Astrocyte (in vitro differentiated cells and primary cell): ENCODE data around the gene GASK1B.

ENCODE experiments used
- EZH2 ChIP-seq: IDR thresholded peaks from 2 replicates; pipeline ENCODE4 v1.6.1; 2012; ENCODE audit warnings: mild to moderate bottlenecking, low read length, inconsistent platforms; ENCODE audit not compliant: insufficient read depth
- TF ChIP-seq, protein P1 (sequence below): IDR thresholded peaks from 2 replicates; pipeline ENCODE4 v1.5.1; 2011; ENCODE audit warnings: low read depth, mild to moderate bottlenecking, inconsistent platforms, low read length, moderate library complexity; ENCODE audit not compliant: insufficient read depth

DNA sequence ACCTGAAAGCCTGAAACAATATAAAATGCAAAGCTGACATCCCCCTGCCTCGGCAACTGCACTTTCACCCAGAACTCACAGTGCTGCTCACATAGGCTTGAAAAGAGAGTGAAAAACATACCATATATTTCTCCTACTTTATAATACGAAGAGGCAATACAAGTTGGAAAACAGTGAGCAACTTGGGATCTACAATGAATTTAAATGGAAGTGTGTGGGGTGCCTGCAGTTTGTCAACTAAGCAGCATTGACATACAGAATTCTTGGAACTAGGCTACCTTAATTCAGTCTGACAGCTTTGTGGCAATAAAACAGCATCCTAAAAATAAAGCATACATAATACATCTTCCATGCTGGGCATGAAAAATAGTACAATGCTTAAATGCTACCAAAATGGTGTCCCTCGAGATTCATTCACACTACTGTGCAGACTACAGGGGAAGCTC lies 8.0 kb downstream of the GASK1B start:
- no peak for TF ChIP-seq EZH2
- TF ChIP-seq, protein P1, sequence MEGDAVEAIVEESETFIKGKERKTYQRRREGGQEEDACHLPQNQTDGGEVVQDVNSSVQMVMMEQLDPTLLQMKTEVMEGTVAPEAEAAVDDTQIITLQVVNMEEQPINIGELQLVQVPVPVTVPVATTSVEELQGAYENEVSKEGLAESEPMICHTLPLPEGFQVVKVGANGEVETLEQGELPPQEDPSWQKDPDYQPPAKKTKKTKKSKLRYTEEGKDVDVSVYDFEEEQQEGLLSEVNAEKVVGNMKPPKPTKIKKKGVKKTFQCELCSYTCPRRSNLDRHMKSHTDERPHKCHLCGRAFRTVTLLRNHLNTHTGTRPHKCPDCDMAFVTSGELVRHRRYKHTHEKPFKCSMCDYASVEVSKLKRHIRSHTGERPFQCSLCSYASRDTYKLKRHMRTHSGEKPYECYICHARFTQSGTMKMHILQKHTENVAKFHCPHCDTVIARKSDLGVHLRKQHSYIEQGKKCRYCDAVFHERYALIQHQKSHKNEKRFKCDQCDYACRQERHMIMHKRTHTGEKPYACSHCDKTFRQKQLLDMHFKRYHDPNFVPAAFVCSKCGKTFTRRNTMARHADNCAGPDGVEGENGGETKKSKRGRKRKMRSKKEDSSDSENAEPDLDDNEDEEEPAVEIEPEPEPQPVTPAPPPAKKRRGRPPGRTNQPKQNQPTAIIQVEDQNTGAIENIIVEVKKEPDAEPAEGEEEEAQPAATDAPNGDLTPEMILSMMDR, result no peak
